ENCODE results near the gene NTN3.

DNA sequence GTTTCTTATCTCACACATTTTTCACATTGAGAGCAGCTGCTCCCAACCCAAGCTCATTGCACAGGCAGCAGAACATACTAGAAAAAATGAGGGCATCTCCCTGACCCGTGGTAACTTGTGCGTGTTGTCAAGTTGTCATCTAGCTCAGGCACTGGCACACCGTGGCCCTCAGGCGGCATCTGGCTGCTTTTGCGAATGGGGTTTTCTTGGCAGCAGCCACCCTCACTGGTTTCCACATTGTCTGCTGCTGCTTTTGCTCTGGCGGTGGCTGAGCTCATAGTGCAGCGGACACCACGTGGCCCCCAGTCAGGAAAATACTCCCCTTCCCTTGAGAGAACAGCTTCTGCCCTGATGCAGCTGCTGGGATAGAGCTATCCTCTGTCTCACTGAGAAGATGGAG, 20.6 kb upstream of the NTN3 start:
- TF ChIP-seq POLR2AphosphoS5 (IDR thresholded peaks at IDR 0.05): no peak
- TF ChIP-seq POLR2A (IDR thresholded peaks at IDR 0.05): no peak
- TF ChIP-seq, protein P1, sequence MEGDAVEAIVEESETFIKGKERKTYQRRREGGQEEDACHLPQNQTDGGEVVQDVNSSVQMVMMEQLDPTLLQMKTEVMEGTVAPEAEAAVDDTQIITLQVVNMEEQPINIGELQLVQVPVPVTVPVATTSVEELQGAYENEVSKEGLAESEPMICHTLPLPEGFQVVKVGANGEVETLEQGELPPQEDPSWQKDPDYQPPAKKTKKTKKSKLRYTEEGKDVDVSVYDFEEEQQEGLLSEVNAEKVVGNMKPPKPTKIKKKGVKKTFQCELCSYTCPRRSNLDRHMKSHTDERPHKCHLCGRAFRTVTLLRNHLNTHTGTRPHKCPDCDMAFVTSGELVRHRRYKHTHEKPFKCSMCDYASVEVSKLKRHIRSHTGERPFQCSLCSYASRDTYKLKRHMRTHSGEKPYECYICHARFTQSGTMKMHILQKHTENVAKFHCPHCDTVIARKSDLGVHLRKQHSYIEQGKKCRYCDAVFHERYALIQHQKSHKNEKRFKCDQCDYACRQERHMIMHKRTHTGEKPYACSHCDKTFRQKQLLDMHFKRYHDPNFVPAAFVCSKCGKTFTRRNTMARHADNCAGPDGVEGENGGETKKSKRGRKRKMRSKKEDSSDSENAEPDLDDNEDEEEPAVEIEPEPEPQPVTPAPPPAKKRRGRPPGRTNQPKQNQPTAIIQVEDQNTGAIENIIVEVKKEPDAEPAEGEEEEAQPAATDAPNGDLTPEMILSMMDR (IDR thresholded peaks at IDR 0.05 in 8 of 11, conservative IDR thresholded peaks at IDR 0.05 in 3 of 11): no peak
